ENCODE results near the gene HK1.

GRCh38 chr10:69397972-69398371 lies 119.7 kb downstream of the HK1 start:
- TF ChIP-seq CTCF (IDR thresholded peaks at IDR 0.05): no peak
- no peak for TF ChIP-seq POLR2A (IDR thresholded peaks at IDR 0.05)
- TF ChIP-seq POLR2AphosphoS5 (IDR thresholded peaks at IDR 0.05): no peak

All from breast epithelium (tissue), 3 donors.